OCI-LY1 (cell line): ENCODE measurements around the gene JPH2.
"Not testable (repeated sequence)": the region's sequence is repeated elsewhere in the genome, so short reads cannot be mapped to it uniquely, and the experiment has no call there.

Source experiments
- H2AFZ ChIP-seq: fragments of 200-600 bp; sonication (generic), shearing (Covaris generic); 2 replicates; pipeline ENCODE4 v1.6.0; 2014; ENCODE audit warnings: antibody characterized with exemption, mild to moderate bottlenecking, low read length
- H3F3A ChIP-seq: fragments of 200-600 bp; sonication (generic), shearing (Covaris generic); 2 replicates; pipeline ENCODE4 v1.6.0; 2014; ENCODE audit warnings: mild to moderate bottlenecking, antibody characterized with exemption, low read length, moderate library complexity; ENCODE audit not compliant: insufficient read depth
- H3K27ac ChIP-seq: fragments of 200-600 bp; sonication (generic); 2 replicates; pipeline ENCODE4 v1.5.1; 2014; ENCODE audit warnings: low read length, mixed run types, mild to moderate bottlenecking, low read depth; ENCODE audit not compliant: poor library complexity, severe bottlenecking
- H3K27me3 ChIP-seq: fragments of 200-600 bp; sonication (generic); 2 replicates; pipeline ENCODE4 v1.6.0; 2014; ENCODE audit warnings: antibody characterized with exemption, mild to moderate bottlenecking, low read length, moderate library complexity; ENCODE audit not compliant: insufficient read depth
- H3K36me3 ChIP-seq: fragments of 200-600 bp; sonication (generic); 2 replicates; pipeline ENCODE4 v1.6.1; 2014; ENCODE audit warnings: mild to moderate bottlenecking, antibody characterized with exemption, low read length, moderate library complexity, mixed read lengths; ENCODE audit not compliant: insufficient read depth
- H3K4me1 ChIP-seq: fragments of 200-600 bp; sonication (generic); 2 replicates; pipeline ENCODE4 v1.5.1; 2014; ENCODE audit warnings: mild to moderate bottlenecking, low read length, moderate library complexity; ENCODE audit not compliant: insufficient read depth, severe bottlenecking
- H3K4me2 ChIP-seq: fragments of 200-600 bp; sonication (generic), shearing (Covaris generic); 2 replicates; pipeline ENCODE4 v1.6.1; 2014; ENCODE audit warnings: low read length
- H3K4me3 ChIP-seq: fragments of 200-600 bp; sonication (generic); 2 replicates; pipeline ENCODE4 v1.5.1; 2014; ENCODE audit warnings: low read length, low read depth, mild to moderate bottlenecking, mixed read lengths; ENCODE audit not compliant: poor library complexity, severe bottlenecking
- H3K79me2 ChIP-seq: fragments of 200-600 bp; shearing (Covaris generic); 2 replicates; pipeline ENCODE4 v1.6.1; 2016; ENCODE audit warnings: mixed run types, low read length, mixed read lengths; ENCODE audit not compliant: insufficient read depth
- H3K9ac ChIP-seq: fragments of 200-600 bp; sonication (generic), shearing (Covaris generic); 2 replicates; pipeline ENCODE4 v1.6.1; 2014; ENCODE audit warnings: mild to moderate bottlenecking, low read length, mixed read lengths
- H3K9me2 ChIP-seq: fragments of 200-600 bp; sonication (generic), shearing (Covaris generic); 2 replicates; pipeline ENCODE4 v1.6.1; 2014; ENCODE audit warnings: low read depth, mild to moderate bottlenecking, low read length, mixed read lengths
- H3K9me3 ChIP-seq: fragments of 200-600 bp; shearing (Covaris generic); 2 replicates; pipeline ENCODE4 v1.6.1; 2014; ENCODE audit warnings: low read length, mixed read lengths
- H4K20me1 ChIP-seq: fragments of 200-600 bp; sonication (generic), shearing (Covaris generic); 2 replicates; pipeline ENCODE4 v1.6.0; 2016; ENCODE audit warnings: mild to moderate bottlenecking, low read length; ENCODE audit not compliant: insufficient read depth
- EZH2 ChIP-seq: fragments of 200-600 bp; sonication (generic), shearing (Covaris generic); IDR thresholded peaks from 2 replicates; pipeline ENCODE4 v1.8.0; 2017; ENCODE audit warnings: borderline replicate concordance, mixed run types, mild to moderate bottlenecking, antibody characterized with exemption, low read length, moderate library complexity, mixed read lengths
- TF ChIP-seq, protein P1 (sequence below): fragments of 200-600 bp; sonication (generic), shearing (Covaris generic); IDR thresholded peaks from 2 replicates; pipeline ENCODE4 v1.5.1; 2017; ENCODE audit warnings: mild to moderate bottlenecking, antibody characterized with exemption, low read length, moderate library complexity, mixed read lengths

The JPH2 gene

GRCh38 chr20:44233436-44234016 is 46.5 kb upstream of the JPH2 start:
- Histone ChIP-seq H3K9ac (no peak overlapping the region), H3K27ac (no peak overlapping the region), H3K36me3 (no peaks in the 10 kb centered on the region), H4K20me1 (no peaks in the 10 kb centered on the region), H3K9me3 (no peaks in the 10 kb centered on the region), H3K79me2 (no peaks in the 10 kb centered on the region), H3K27me3 (no peaks in the 10 kb centered on the region), H3K4me1 (no peaks in the 10 kb centered on the region), H3K4me3 (no peak overlapping the region), H3F3A (no peaks in the 10 kb centered on the region), H3K9me2 (no peaks in the 10 kb centered on the region), H2AFZ (no peak overlapping the region), H3K4me2 (no peak overlapping the region)
- TF ChIP-seq EZH2: no peak
- TF ChIP-seq, protein P1, sequence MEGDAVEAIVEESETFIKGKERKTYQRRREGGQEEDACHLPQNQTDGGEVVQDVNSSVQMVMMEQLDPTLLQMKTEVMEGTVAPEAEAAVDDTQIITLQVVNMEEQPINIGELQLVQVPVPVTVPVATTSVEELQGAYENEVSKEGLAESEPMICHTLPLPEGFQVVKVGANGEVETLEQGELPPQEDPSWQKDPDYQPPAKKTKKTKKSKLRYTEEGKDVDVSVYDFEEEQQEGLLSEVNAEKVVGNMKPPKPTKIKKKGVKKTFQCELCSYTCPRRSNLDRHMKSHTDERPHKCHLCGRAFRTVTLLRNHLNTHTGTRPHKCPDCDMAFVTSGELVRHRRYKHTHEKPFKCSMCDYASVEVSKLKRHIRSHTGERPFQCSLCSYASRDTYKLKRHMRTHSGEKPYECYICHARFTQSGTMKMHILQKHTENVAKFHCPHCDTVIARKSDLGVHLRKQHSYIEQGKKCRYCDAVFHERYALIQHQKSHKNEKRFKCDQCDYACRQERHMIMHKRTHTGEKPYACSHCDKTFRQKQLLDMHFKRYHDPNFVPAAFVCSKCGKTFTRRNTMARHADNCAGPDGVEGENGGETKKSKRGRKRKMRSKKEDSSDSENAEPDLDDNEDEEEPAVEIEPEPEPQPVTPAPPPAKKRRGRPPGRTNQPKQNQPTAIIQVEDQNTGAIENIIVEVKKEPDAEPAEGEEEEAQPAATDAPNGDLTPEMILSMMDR: no peak

DNA sequence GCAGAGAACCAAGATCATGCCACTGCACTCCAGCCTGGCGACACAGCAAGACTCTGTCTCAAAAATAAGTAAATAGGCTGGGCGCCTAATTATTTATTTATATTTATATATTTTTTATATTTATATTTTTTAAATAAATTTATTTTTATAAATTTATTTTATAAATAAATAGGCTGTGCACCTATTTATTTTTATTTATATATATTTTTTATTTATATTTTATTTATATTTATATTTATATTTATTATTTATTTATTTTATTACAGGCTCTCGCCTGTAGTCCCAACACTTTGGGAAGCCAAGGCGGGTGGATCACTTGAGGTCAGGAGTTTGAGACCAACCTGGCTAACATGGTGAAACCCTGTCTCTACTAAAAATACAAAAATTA is 45.5 kb upstream of the JPH2 start:
- H3K4me1 ChIP-seq, H3K4me3 ChIP-seq, H3K9me3 ChIP-seq, H3K4me2 ChIP-seq, H4K20me1 ChIP-seq, H3K9ac ChIP-seq, H3K27me3 ChIP-seq, H3F3A ChIP-seq, H3K36me3 ChIP-seq, H2AFZ ChIP-seq, H3K79me2 ChIP-seq, H3K9me2 ChIP-seq, H3K27ac ChIP-seq: not testable (repeated sequence)

DNA sequence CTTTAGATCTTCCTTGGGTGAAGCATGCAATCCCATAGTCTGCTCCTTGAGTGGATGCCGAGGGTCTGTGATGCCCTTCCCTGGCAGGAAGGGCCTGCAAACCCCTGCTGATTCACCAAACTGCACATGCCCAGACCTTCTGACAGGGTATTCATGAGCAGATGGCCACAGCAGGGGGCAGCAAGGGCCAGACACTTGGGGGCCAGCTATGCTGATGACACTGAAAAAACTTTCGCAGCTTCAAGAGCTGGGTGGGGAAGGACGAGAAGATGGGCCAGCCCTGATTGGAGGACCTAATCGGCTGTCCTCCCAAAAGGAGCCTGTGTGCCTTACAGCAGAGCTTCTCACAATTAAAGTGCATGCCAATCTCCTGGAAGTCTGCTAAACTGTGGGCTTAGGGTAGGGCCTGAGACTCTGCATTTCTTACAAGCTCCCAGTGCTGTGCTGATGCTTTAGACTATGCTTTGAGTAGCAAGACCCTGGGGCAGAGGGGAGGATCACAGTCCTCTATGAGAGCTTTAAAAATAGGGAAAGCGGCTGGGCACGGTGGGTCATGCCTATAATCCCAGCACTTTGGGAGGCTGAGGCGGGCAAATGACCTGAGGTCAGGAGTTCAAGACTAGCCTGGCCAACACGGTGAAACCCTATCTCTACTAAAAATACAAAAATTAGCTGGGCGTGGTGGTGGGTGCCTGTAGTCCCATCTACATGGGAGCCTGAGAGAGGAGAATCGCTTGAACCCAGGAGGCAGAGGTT is 44.9 kb upstream of the JPH2 start:
- Histone ChIP-seq H3K4me2 (no peak overlapping the region), H3K27me3 (no peaks in the 10 kb centered on the region), H3K36me3 (no peaks in the 10 kb centered on the region), H3K9me2 (no peaks in the 10 kb centered on the region), H3F3A (no peaks in the 10 kb centered on the region), H3K9me3 (no peaks in the 10 kb centered on the region), H3K27ac (no peak overlapping the region), H3K4me3 (no peak overlapping the region), H4K20me1 (no peaks in the 10 kb centered on the region), H3K4me1 (no peaks in the 10 kb centered on the region), H2AFZ (no peak overlapping the region), H3K79me2 (no peaks in the 10 kb centered on the region), H3K9ac (no peak overlapping the region)
- TF ChIP-seq, protein P1: no peak
- no peak for TF ChIP-seq EZH2

DNA sequence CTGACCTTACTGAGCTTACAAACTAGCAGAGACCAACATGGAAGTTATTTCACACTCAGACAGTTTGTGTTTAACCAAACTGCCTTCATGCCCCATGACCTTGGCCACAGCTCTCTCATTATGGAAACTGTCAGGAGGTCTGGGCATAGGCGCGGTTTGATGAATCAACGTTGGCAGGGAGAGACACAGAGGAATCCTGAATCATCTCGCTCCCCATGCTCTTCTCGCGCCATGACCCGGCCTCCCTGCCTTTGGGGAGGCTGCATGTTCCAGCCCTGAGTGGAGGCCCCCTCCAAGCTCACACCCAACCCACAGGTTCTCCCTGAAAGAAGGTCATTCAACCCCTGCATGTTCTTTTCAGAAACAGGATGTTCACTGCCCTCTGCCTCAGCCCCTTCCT is 44.2 kb upstream of the JPH2 start:
- TF ChIP-seq, protein P1: no peak
- no peak for TF ChIP-seq EZH2
- no peak overlapping the region for H3K4me3 ChIP-seq
- no peak overlapping the region for H3K4me2 ChIP-seq
- no peak overlapping the region for H3K27ac ChIP-seq
- no peak overlapping the region for H2AFZ ChIP-seq
- H3K9ac ChIP-seq: no peak overlapping the region
- H3F3A ChIP-seq: no peaks in the 10 kb centered on the region
- H3K9me2 ChIP-seq: no peaks in the 10 kb centered on the region
- H3K9me3 ChIP-seq: no peaks in the 10 kb centered on the region
- no peaks in the 10 kb centered on the region for H3K4me1 ChIP-seq
- H4K20me1 ChIP-seq: no peaks in the 10 kb centered on the region
- no peaks in the 10 kb centered on the region for H3K36me3 ChIP-seq
- no peaks in the 10 kb centered on the region for H3K27me3 ChIP-seq
- no peaks in the 10 kb centered on the region for H3K79me2 ChIP-seq
